Bronchial epithelial cell (primary cell): Measurements from ENCODE around the gene CYTH4. TPM values are rescaled to one million over a fixed set of nuclear protein-coding genes. Genes with fewer than 3 reads are reported as not detected.
A peak's percentile ranks its signal among the peaks of the same experiment; 100 is the strongest.

ENCODE experiments used
- DNase-seq: peaks from one replicate; pipeline ENCODE4 v3.0.0-alpha.2; 2010; ENCODE audit warnings: low read depth
- FAIRE-seq: peaks from 2 replicates; lab custom pipeline; 2011; peaks lifted over from hg19 to GRCh38; lab: Jason Lieb, UNC
- H3K27me3 ChIP-seq: 2 replicates; pipeline ENCODE4 v1.5.1; 2011; ENCODE audit warnings: low read length; ENCODE audit not compliant: control insufficient read depth, insufficient read depth
- H3K36me3 ChIP-seq: 2 replicates; pipeline ENCODE4 v1.5.1; 2011; ENCODE audit warnings: low read length; ENCODE audit not compliant: control insufficient read depth, insufficient read depth
- H3K4me3 ChIP-seq: 2 replicates; pipeline ENCODE4 v1.5.1; 2011; ENCODE audit warnings: mild to moderate bottlenecking, low read depth, low read length, control low read depth
- total RNA-seq: library from RNA; depleted of rRNA; stranded (reverse); fragments of >200 nt; gene quantifications from 2 replicates; pipeline ENCODE4 v1.2.1, GENCODE V29; 2014
- TF ChIP-seq, protein P1 (sequence below): IDR thresholded peaks from 2 replicates; pipeline ENCODE4 v1.5.1; 2011; ENCODE audit warnings: mild to moderate bottlenecking, moderate library complexity, low read length, control low read depth, inconsistent platforms; ENCODE audit not compliant: insufficient read depth, severe bottlenecking

CYTH4 gene
- total RNA-seq, 1 donor from 2014 or later: not detected

DNA sequence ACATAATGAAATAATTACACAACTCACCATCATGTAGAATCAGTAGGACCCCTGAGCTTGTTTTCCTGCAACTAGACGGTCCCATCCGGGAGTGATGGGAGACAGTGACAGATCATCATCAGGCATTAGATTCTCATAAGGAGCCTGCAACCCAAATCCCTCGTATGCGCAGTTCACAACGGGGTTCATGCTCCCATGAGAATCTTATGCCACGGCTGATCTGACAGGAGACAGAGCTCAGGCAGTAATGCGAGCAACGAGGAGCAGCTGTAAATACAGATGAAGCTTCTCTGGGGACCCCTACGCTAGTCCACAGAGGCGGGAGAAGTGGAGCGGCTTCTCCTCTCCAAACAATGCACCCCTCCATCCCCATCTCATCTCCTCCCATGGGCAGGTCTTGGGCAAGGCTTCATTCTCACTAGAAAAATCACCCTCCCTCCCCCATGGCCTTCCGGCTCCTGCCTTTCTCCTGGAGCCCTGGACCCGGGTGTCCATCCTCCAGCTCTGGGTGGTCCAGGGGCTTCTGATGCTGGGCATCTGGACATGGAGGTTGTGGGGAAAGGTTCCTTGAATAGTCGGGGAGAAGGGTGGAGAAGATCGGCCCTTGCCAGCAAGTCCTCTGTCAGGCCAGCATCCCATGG lies 22.0 kb upstream of the CYTH4 start:
- DNase-seq (no peak), FAIRE-seq (no peak)
- H3K27me3 ChIP-seq: no peaks in the 10 kb centered on the region
- TF ChIP-seq, protein P1, sequence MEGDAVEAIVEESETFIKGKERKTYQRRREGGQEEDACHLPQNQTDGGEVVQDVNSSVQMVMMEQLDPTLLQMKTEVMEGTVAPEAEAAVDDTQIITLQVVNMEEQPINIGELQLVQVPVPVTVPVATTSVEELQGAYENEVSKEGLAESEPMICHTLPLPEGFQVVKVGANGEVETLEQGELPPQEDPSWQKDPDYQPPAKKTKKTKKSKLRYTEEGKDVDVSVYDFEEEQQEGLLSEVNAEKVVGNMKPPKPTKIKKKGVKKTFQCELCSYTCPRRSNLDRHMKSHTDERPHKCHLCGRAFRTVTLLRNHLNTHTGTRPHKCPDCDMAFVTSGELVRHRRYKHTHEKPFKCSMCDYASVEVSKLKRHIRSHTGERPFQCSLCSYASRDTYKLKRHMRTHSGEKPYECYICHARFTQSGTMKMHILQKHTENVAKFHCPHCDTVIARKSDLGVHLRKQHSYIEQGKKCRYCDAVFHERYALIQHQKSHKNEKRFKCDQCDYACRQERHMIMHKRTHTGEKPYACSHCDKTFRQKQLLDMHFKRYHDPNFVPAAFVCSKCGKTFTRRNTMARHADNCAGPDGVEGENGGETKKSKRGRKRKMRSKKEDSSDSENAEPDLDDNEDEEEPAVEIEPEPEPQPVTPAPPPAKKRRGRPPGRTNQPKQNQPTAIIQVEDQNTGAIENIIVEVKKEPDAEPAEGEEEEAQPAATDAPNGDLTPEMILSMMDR: no peak
- H3K36me3 ChIP-seq: no peaks in the 10 kb centered on the region
- H3K4me3 ChIP-seq: no peak overlapping the region

DNA sequence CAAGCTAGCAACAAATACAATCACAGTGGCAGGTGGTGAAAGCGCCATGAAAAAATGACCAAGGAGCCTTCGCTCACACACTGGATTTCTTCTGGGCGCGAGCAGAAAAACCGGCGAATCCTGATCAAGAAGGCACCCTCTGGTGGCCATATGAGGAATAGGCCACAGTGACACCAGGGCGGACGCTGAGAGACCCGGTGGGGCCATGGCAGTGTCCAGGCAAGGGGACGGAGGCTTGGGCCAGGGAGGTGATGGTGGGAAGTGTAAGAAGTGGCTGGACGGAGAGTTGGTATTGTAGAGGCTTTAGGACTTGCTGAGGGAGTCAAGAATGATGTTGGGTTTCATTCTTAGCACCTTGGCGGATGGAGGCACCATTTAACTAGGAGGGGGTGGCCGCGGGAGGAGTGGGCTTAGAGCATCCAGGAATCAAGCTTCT lies 21.4 kb upstream of the CYTH4 start:
- H3K4me3 ChIP-seq: no peak overlapping the region
- no peaks in the 10 kb centered on the region for H3K27me3 ChIP-seq
- TF ChIP-seq, protein P1: peak; percentile 95
- DNase-seq (no peak), FAIRE-seq (no peak)
- no peaks in the 10 kb centered on the region for H3K36me3 ChIP-seq

DNA sequence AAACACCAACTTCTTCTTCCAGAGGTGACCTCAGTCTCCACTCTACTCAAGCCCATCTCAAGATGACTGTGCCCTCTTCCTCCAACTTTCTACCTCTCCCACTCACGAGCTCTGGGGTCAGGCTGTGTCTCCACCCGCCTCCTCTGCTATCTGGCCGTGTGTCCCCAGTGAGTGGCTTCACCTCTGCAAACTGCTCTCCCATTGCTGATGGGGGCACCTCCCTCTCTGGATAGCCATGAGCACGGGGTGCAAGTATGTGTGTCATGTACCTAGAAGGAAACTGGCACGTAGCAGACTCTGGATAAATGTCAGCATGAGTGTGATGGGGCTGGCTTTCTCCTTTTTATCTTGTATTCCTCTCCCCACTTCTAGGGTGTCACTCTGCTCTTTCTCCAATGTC lies 20.0 kb upstream of the CYTH4 start:
- H3K27me3 ChIP-seq: no peaks in the 10 kb centered on the region
- FAIRE-seq (no peak), DNase-seq (no peak)

DNA sequence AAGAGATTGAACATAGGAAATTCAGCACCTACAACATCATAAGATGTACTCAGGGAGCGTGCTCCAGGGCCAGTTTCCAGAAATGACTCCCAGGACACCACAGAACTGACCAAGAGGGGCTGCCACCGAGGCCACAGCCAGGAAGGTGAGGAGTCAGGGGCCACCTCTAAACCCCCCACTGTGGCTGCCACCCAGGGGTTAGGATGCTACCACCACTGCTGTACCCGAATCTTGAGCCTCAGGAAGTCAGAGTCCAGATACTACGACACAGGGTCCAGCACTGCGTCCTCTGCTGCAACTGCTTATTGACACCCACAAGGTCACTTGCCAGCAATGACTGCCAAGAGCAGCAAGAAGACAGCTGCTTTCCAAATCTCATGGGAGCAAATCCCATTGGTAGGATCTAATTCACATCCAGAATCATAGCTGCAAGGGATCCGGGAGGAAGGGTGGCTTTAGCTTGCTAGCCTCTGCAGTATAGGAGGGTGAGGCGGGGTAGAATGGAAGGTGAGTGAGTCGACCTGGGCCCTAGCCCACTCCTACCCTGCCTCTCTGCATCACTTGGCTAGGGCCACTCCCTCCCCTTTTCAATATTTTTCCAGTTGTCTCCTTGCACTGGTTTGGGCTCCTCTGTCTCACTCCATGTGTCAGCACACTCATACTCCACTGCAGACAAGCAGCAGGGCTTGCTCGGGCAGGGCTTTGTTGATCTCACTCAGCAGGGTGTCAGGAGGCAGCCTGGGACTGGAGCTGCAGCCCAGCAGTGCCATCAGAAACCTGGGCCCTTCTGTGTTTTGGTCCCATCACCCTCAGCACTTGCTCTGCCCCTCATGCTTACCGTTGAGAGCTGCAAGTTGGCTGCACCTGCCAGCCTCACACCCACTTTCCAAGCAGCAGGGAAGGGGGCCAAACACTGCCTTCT lies 18.1 kb upstream of the CYTH4 start:
- TF ChIP-seq, protein P1: no peak
- Histone ChIP-seq H3K36me3 (no peaks in the 10 kb centered on the region), H3K27me3 (no peaks in the 10 kb centered on the region), H3K4me3 (no peak overlapping the region)
- FAIRE-seq (no peak), DNase-seq (no peak)

More for the DNA sequence above, 20.0 kb upstream of the CYTH4 start:
- Histone ChIP-seq H3K4me3 (no peak overlapping the region), H3K36me3 (no peaks in the 10 kb centered on the region)
- TF ChIP-seq, protein P1: no peak

DNA sequence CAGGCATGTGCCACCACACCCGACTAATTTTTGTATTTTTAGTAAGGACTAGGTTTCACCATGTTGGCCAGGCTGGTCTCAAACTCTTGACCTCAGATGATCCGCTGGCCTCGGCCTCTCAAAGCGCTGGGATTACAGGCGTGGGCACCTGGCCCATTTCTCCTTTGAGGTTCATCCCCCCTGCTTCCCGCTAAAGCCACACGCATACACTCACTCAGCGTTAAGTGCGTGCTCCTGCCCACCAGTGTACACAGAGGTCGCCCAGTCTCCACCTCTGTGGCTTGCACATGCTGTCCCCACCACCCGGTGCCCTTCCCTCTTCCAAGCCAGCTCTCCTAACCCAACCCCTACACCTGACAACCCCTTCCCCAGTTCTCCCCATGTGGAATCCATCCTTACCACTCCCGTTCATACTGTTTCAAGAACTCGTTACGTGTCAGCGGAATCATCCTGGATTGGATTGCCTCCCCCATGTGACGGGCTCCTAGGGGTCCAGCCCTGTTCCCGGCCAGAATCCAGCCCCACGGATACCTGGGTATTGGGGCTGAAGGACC lies 15.7 kb upstream of the CYTH4 start:
- DNase-seq: no peak
- no peak for FAIRE-seq
- TF ChIP-seq, protein P1: no peak
- Histone ChIP-seq H3K27me3 (no peaks in the 10 kb centered on the region), H3K36me3 (no peaks in the 10 kb centered on the region), H3K4me3 (no peak overlapping the region)
